Astrocyte (in vitro differentiated cells and primary cell): ENCODE results near the gene GALM. TPM values are rescaled to one million over a fixed set of nuclear protein-coding genes. Genes with fewer than 3 reads are reported as not detected.

Source experiments
- DNase-seq: peaks from one replicate; pipeline ENCODE4 v3.0.0-alpha.2; 2010; ENCODE audit warnings: low read depth
- FAIRE-seq: peaks from 2 replicates; lab custom pipeline; 2011; peaks lifted over from hg19 to GRCh38; lab: Jason Lieb, UNC
- H2AFZ ChIP-seq: 2 replicates; pipeline ENCODE4 v1.6.0; 2012; ENCODE audit warnings: low read depth, low read length, inconsistent platforms
- H3K27ac ChIP-seq: 2 replicates; pipeline ENCODE4 v1.5.1; 2011; ENCODE audit warnings: low read depth, low read length, inconsistent platforms
- H3K27me3 ChIP-seq: 2 replicates; pipeline ENCODE4 v1.6.0; 2011; ENCODE audit warnings: low read length, inconsistent platforms; ENCODE audit not compliant: insufficient read depth
- H3K36me3 ChIP-seq: 2 replicates; pipeline ENCODE4 v1.5.1; 2011; ENCODE audit warnings: low read length, inconsistent platforms; ENCODE audit not compliant: insufficient read depth
- H3K4me1 ChIP-seq: 2 replicates; pipeline ENCODE4 v1.5.1; 2011; ENCODE audit warnings: low read length, inconsistent platforms; ENCODE audit not compliant: insufficient read depth
- H3K4me2 ChIP-seq: 2 replicates; pipeline ENCODE4 v1.6.0; 2012; ENCODE audit warnings: low read length, inconsistent platforms
- H3K4me3 ChIP-seq: 2 replicates; pipeline ENCODE4 v1.5.1; 2011; ENCODE audit warnings: low read depth, mild to moderate bottlenecking, low read length, inconsistent platforms; ENCODE audit not compliant: insufficient read depth
- H3K79me2 ChIP-seq: 2 replicates; pipeline ENCODE4 v1.6.0; 2012; ENCODE audit warnings: mild to moderate bottlenecking, low read length, inconsistent platforms; ENCODE audit not compliant: insufficient read depth
- H3K9ac ChIP-seq: 2 replicates; pipeline ENCODE4 v1.6.0; 2012; ENCODE audit warnings: mild to moderate bottlenecking, low read length, inconsistent platforms
- H3K9me3 ChIP-seq: 2 replicates; pipeline ENCODE4 v1.5.1; 2012; ENCODE audit warnings: low read depth, mild to moderate bottlenecking, low read length, inconsistent platforms; ENCODE audit not compliant: insufficient read depth
- H4K20me1 ChIP-seq: 2 replicates; pipeline ENCODE4 v1.6.0; 2012; ENCODE audit warnings: low read length, inconsistent platforms; ENCODE audit not compliant: insufficient read depth
- H3K27ac Mint-ChIP-seq: one replicate; pipeline ENCODE4 v1.8.0; 2021; ENCODE audit warnings: mild to moderate bottlenecking, mixed read lengths; ENCODE audit not compliant: unreplicated experiment
- H3K27me3 Mint-ChIP-seq: one replicate; pipeline ENCODE4 v1.8.0; 2021; ENCODE audit warnings: low read depth, mixed read lengths; ENCODE audit not compliant: unreplicated experiment
- H3K36me3 Mint-ChIP-seq: one replicate; pipeline ENCODE4 v1.8.0; 2021; ENCODE audit warnings: low read depth, mixed read lengths; ENCODE audit not compliant: unreplicated experiment
- H3K4me1 Mint-ChIP-seq: one replicate; pipeline ENCODE4 v1.8.0; 2021; ENCODE audit warnings: low read depth, mixed read lengths; ENCODE audit not compliant: unreplicated experiment
- H3K4me3 Mint-ChIP-seq: one replicate; pipeline ENCODE4 v1.8.0; 2021; ENCODE audit warnings: mild to moderate bottlenecking, moderate library complexity, mixed read lengths; ENCODE audit not compliant: unreplicated experiment
- H3K9me3 Mint-ChIP-seq: one replicate; pipeline ENCODE4 v1.8.0; 2021; ENCODE audit warnings: mild to moderate bottlenecking, mixed read lengths; ENCODE audit not compliant: unreplicated experiment
- CTCF ChIP-seq: IDR thresholded peaks from 2 replicates; pipeline ENCODE4 v1.5.1; 2011; ENCODE audit warnings: low read depth, mild to moderate bottlenecking, inconsistent platforms, low read length, moderate library complexity; ENCODE audit not compliant: insufficient read depth
- EZH2 ChIP-seq: IDR thresholded peaks from 2 replicates; pipeline ENCODE4 v1.6.1; 2012; ENCODE audit warnings: mild to moderate bottlenecking, low read length, inconsistent platforms; ENCODE audit not compliant: insufficient read depth
- total RNA-seq: library from RNA; stranded (reverse); gene quantifications from 2 replicates; pipeline ENCODE4 v1.2.1, GENCODE V29; 2021

GALM gene
- total RNA-seq, 1 donor from 2014 or later: 9.8 TPM

GRCh38 chr2:38692636-38693318 is 26.9 kb downstream of the GALM start:
- H3K4me3 ChIP-seq: no peak overlapping the region
- H3K4me2 ChIP-seq: no peak overlapping the region
- H3K79me2 ChIP-seq: no peaks in the 10 kb centered on the region
- no peak overlapping the region for H3K27ac ChIP-seq
- H2AFZ ChIP-seq: no peak overlapping the region
- Mint-ChIP-seq H3K27me3 (no peaks in the 10 kb centered on the region), H3K4me3 (no peak overlapping the region), H3K9me3 (peaks cover 1% of the 10 kb centered on the region), H3K4me1 (peaks cover 29% of the 10 kb centered on the region), H3K36me3 (no peaks in the 10 kb centered on the region), H3K27ac (no peak overlapping the region)
- no peak for TF ChIP-seq CTCF
- no peaks in the 10 kb centered on the region for H4K20me1 ChIP-seq
- H3K27me3 ChIP-seq: no peaks in the 10 kb centered on the region
- no peaks in the 10 kb centered on the region for H3K36me3 ChIP-seq
- peaks cover 15% of the 10 kb centered on the region for H3K4me1 ChIP-seq
- FAIRE-seq: no peak
- no peaks in the 10 kb centered on the region for H3K9me3 ChIP-seq
- H3K9ac ChIP-seq: no peak overlapping the region
- DNase-seq: no peak

DNA sequence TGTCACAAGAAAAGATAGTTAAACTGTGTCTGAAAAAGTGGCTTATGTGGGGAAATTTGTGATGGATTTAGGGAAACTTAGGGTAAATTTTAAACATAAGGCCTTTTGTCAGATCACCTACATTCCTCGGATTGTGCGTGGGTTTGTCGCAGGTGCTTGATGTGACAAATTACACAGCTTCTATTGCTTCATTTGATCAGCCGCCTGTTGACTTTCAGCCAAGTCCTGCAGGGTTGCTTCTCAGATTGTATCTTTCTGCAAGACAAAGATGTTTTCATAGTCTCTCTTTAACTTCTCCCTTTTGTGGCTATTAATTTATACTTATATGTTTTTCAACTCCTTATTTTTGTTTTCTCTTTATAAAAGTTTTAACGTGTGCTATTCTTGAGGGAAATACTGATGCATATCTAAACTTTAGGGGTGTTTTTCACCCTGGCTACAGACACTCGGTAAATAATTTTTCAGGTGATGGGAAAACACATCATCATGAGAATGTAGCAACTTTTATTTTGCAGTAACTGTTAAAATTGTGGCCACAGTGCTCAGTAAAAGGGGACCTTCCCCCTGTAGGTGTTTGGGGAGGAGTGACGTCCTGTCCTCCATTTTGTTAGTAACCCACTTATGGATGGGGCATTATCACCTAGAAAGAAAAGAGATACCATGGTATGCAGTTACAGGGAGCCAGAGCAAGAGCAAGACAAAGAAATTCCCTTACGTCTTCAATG is 31.4 kb downstream of the GALM start:
- H3K27ac ChIP-seq: no peak overlapping the region
- Mint-ChIP-seq H3K4me3 (no peak overlapping the region), H3K36me3 (no peaks in the 10 kb centered on the region), H3K27me3 (no peaks in the 10 kb centered on the region), H3K27ac (no peak overlapping the region), H3K4me1 (peaks cover 16% of the 10 kb centered on the region), H3K9me3 (peaks cover 1% of the 10 kb centered on the region)
- DNase-seq: no peak
- no peaks in the 10 kb centered on the region for H3K27me3 ChIP-seq
- no peak for FAIRE-seq
- TF ChIP-seq CTCF (no peak), EZH2 (no peak)
- H4K20me1 ChIP-seq: no peaks in the 10 kb centered on the region
- no peak overlapping the region for H3K4me2 ChIP-seq
- H3K9ac ChIP-seq: no peak overlapping the region
- no peaks in the 10 kb centered on the region for H3K79me2 ChIP-seq
- no peaks in the 10 kb centered on the region for H3K36me3 ChIP-seq
- H3K9me3 ChIP-seq: no peaks in the 10 kb centered on the region
- H2AFZ ChIP-seq: no peak overlapping the region
- H3K4me1 ChIP-seq: peaks cover 4% of the 10 kb centered on the region
- no peak overlapping the region for H3K4me3 ChIP-seq

DNA sequence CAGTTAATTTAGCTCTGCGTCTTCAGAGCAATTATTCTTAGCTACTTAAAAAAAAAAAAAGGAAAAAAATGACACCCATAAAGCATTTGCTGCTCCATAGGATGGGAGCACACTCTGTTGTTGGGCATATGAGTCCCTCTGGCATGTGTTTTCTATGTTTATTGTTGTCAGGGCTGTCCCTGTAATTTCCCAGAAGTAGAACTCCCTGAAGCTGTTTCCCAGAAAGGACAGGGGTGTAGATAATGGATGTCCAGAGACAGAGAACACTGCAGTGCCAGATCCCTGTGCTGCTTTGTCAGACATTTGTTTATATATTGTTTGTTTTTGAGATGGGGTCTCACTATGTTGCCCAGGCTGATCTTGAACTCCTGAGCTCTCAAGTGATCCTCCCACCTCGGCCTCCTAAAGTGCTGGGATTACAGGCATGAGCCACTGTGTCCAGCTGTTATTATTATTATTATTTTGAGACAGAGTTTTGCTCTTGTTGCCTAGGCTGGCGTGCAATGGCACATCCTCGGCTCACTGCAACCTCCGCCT is 32.6 kb downstream of the GALM start:
- TF ChIP-seq CTCF (no peak), EZH2 (no peak)
- Histone ChIP-seq H3K4me3 (no peak overlapping the region), H3K36me3 (no peaks in the 10 kb centered on the region), H2AFZ (no peak overlapping the region), H3K9me3 (no peaks in the 10 kb centered on the region), H3K4me2 (no peak overlapping the region), H3K79me2 (no peaks in the 10 kb centered on the region), H3K9ac (no peak overlapping the region), H3K27ac (no peak overlapping the region), H3K27me3 (no peaks in the 10 kb centered on the region), H4K20me1 (no peaks in the 10 kb centered on the region), H3K4me1 (peaks cover 9% of the 10 kb centered on the region)
- Mint-ChIP-seq H3K4me3 (no peak overlapping the region), H3K36me3 (no peaks in the 10 kb centered on the region), H3K9me3 (peaks cover 1% of the 10 kb centered on the region), H3K4me1 (peaks cover 17% of the 10 kb centered on the region), H3K27me3 (no peaks in the 10 kb centered on the region), H3K27ac (no peak overlapping the region)
- FAIRE-seq (no peak), DNase-seq (no peak)
